Measurements from ENCODE around the gene ANTXR1.

ANTXR1 gene

GRCh38 chr2:69003731-69004130 lies 9.2 kb upstream of the ANTXR1 start:
- no peak for DNase-seq (ENCODE audit: low read depth in 1 of 2, low spot score in 1 of 2)

DNA sequence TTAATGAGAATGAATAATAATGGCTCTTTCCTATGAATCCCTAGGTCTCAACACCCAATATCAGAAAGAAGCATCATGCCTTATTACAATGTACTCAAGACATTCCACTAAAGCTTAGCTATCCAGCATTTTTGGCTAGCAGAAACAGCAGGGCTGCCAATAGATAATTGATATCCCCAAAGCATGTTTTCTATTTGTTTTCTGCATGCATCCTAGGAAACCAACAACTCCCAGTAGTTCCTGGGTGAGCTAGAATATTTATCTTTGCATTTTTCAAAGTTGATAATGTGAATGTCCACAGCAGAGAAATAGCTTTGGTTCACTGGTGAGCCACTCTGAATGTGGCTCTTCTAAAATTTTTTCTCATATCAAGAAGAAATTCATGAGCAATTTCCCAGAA lies 5.8 kb upstream of the ANTXR1 start:
- DNase-seq (ENCODE audit: low read depth in 1 of 2, low spot score in 1 of 2) = no peak

GRCh38 chr2:69007603-69008002 lies 5.4 kb upstream of the ANTXR1 start:
- no peak for DNase-seq (ENCODE audit: low read depth in 1 of 2, low spot score in 1 of 2)

- DNase-seq (ENCODE audit: low read depth in 1 of 2, low spot score in 1 of 2) = no peak
These were observed 2.4 kb upstream of the ANTXR1 start for GRCh38 chr2:69010437-69011194.

- no peak for DNase-seq (ENCODE audit: low read depth in 1 of 2, low spot score in 1 of 2)
These were observed 1.3 kb upstream of the ANTXR1 start for GRCh38 chr2:69011611-69012157.

- peak in 1 of 2 donors; percentile 5 for DNase-seq (ENCODE audit: low read depth in 1 of 2, low spot score in 1 of 2)
These were observed 453 bp upstream of the ANTXR1 start for GRCh38 chr2:69012310-69013141.

GRCh38 chr2:69013840-69014821 lies 1.2 kb downstream of the ANTXR1 start:
- no peak for DNase-seq (ENCODE audit: low read depth in 1 of 2, low spot score in 1 of 2)

DNA sequence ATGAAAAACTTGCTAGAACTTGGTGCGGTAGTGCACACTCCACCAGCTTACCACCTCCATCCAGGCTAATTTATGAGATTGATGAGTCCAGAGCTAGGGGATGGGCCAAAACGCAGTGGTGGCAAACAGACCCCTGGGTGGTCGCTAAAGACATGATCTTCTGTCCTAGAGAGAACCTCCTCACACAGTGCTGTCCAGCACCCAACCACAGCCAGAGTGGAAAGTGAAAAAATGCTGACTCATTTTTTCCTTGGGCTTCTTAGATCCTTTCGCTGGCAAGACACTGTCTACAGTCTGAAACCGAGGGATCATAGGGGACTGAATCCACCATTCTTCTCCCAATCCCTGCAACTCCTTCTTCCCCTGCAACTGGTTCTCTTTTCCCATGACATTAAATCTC lies 4.1 kb downstream of the ANTXR1 start:
- no peak for DNase-seq (ENCODE audit: low read depth in 1 of 2, low spot score in 1 of 2)

DNA sequence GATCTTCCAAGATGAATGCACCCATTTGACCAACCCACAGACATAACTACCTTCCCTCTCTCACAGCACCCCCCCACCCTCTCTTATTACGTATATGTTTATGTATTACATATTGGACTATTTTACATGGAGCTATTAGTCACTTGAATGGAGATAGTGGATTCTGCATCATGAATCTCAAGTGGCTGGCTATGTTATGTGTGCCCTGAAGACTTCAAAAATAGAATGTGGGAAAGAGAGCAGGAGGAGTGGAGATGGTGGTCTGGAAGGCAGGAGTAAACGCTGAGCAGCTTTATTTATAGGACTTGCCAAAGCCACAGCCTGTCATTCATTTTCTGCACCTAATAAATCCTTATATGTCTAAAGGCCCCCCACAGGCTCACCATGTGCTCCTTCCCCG lies 4.9 kb downstream of the ANTXR1 start:
- no peak for DNase-seq (ENCODE audit: low read depth in 1 of 2, low spot score in 1 of 2)

GRCh38 chr2:69018678-69019095 lies 5.7 kb downstream of the ANTXR1 start:
- DNase-seq (ENCODE audit: low read depth in 1 of 2, low spot score in 1 of 2) = no peak

GRCh38 chr2:69020496-69021426 lies 7.8 kb downstream of the ANTXR1 start:
- DNase-seq (ENCODE audit: low read depth in 1 of 2, low spot score in 1 of 2) = no peak

- DNase-seq (ENCODE audit: low read depth in 1 of 2, low spot score in 1 of 2) = no peak
These were observed 8.7 kb downstream of the ANTXR1 start for GRCh38 chr2:69021727-69022126.

DNA sequence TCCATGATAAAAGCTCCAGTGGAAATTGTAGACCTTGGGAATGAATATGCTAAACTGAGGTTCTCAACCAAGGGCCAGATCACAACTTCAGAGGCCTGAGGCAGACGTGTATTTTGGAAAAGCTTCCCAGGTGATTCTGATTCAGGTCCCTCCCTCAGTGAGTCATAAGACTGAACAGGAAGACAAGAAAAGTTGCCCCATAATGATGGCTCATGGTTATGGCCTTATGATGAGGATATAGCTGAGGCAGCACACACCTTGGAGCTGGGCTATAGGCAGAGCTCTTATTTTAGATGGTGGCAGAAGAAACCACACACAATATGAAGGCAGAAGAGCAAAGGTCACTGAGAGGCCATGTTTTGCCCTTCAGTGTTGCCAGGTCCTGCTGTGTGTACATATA lies 9.6 kb downstream of the ANTXR1 start:
- no peak for DNase-seq (ENCODE audit: low read depth in 1 of 2, low spot score in 1 of 2)

DNA sequence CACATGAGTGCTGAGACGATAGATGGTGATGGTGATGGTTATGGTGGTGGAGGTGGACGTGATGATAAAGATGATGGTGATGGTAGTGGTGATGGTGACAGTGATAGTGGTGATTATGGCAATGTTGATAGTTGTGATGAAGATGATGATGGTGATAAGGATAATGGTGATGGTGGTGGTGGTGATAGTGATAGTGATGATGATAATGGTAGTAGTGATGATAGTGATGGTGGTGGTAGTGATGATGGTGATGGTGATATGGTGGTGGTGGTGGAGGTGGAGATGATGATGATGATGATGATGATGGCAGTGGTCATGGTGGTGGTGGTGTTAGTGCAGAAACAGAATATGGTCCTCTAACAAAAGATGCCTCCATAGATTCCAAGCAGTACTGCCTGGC lies 10.3 kb downstream of the ANTXR1 start:
- DNase-seq (ENCODE audit: low read depth in 1 of 2, low spot score in 1 of 2) = no peak

- no peak for DNase-seq (ENCODE audit: low read depth in 1 of 2, low spot score in 1 of 2)
These were observed 13.0 kb downstream of the ANTXR1 start for GRCh38 chr2:69026026-69026425.

DNA sequence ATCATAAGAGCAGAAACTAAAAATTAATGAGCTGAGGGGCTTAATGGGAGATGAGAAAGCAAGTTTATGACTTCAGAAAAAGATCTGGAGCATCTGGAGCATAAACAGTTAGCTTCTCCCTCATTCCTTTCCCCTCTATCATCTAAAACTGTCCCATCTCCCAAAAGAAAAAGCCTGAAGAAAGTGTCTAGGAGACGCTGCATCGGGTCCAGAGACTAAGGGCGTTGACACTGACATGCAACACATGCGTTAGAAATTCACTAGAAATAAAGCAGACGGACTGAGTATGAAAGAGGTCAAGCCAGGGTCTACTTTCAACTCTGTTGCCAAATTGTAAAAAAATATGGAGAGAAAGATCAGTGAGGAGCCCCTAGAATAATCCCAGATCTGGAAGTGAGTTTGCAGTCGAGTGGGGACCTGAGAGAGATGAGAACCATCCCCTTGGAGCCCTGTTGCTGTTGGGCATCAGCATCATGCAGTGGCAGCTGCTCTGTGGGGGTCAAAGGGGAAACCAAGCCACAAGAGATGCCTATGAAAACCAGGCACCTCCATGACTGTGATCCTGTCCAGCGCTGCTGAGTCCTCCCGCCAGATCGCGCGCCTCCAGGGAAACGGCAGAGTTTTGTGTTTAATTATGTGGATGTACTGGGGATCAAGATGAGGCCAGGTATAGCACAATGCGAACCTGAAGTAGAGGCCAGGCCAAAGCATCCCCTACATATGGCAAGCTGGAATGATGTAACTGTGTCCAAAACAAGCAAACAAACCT lies 13.9 kb downstream of the ANTXR1 start:
- DNase-seq (ENCODE audit: low read depth in 1 of 2, low spot score in 1 of 2) = no peak

DNA sequence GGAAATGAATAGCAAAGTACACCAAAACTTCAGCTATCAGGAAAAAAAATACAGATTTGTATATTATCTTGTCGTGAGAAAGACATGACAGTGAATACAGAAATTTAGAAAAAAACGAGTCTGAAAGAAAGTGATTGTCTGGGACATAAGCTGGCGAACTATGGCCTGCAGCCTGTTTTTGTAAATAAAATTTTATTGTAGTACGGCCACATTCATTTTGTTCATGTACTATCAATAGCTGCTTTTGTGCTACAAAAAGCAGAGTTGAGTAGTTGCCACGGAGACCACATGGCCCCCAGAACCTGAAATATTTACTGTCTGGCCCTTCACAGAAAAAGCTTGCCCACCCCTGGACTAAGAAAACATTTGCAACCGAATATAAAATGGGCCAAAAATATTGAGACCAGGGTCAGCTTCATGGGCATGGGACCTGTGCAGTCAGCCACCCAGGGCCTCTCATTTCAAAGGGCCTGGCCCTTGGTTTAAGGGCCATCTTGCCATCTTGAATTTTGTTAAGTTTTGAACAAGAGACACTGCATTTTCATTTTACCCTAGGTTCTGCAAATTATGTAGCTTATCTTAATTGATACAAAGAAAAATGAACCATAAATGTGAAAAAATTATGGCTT lies 17.9 kb downstream of the ANTXR1 start:
- no peak for DNase-seq (ENCODE audit: low read depth in 1 of 2, low spot score in 1 of 2)

GRCh38 chr2:69031466-69031865 lies 18.5 kb downstream of the ANTXR1 start:
- DNase-seq (ENCODE audit: low read depth in 1 of 2, low spot score in 1 of 2) = no peak

GRCh38 chr2:69032336-69032735 lies 19.4 kb downstream of the ANTXR1 start:
- DNase-seq (ENCODE audit: low read depth in 1 of 2, low spot score in 1 of 2) = no peak
